Stimulated activated CD4-positive, alpha-beta T cell treated with anti-CD3 and anti-CD28 coated beads, Interleukin-4, amount 100 ng/mL, for 48 hours (primary cell): ENCODE measurements around the gene RANBP17.

Source experiments
- DNase-seq, 2 donors: peaks; one replicate each; pipeline ENCODE4 v3.0.0-alpha.2; 2020; ENCODE audit warnings: low read depth in 2 of 2

The RANBP17 gene

DNA sequence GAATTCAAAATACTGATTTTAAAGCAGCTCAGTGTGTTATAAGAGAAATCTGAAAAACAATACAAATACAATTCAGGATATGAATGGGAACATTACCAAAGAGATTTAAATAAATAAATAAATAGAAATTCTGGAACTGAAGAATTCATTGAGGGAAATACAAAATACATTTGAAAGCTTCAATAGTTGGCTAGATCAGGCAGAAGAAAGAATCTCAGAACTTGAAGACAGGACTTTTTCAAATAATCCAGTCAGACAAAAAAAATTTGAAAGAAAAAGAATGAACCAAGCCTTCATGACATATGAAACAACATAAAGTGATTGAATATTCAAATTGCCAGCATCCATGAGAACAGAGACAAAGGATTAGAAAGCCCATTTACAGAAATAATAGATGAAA lies 387.6 kb downstream of the RANBP17 start:
- DNase-seq = no peak

- no peak for DNase-seq
Measured at GRCh38 chr5:171250738-171251137, 388.9 kb downstream of the RANBP17 start.

- DNase-seq = no peak
Measured at GRCh38 chr5:171251519-171251918, 389.7 kb downstream of the RANBP17 start.

DNA sequence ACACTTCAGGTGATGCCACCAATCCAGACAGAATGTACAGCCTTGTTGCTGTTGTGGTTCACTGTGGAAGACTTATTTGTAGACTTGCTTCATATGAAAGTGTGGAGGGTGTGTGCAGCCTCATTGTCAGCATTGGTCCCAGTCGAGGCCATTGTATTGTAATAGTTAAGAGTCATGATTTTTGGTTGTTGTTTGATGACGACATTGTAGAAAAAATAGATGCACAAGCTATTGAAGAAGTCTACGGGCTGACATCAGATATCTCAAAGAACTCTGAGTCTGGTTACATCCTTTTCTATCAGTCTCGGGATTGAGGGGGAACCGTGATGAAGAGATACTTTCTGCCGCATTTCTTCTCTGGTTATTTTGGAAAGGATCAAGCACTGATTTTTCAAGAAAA lies 390.9 kb downstream of the RANBP17 start:
- no peak for DNase-seq

GRCh38 chr5:171258737-171259415 lies 397.1 kb downstream of the RANBP17 start:
- no peak for DNase-seq

- DNase-seq = no peak
Measured at GRCh38 chr5:171261361-171261760, 399.5 kb downstream of the RANBP17 start.

- DNase-seq = no peak
Measured at GRCh38 chr5:171261904-171262303, 400.1 kb downstream of the RANBP17 start.

GRCh38 chr5:171263181-171263580 lies 401.4 kb downstream of the RANBP17 start:
- DNase-seq = no peak

- DNase-seq = no peak
Measured at GRCh38 chr5:171264843-171265242, 403.0 kb downstream of the RANBP17 start.

- no peak for DNase-seq
Measured at GRCh38 chr5:171268700-171269620, 407.1 kb downstream of the RANBP17 start.

DNA sequence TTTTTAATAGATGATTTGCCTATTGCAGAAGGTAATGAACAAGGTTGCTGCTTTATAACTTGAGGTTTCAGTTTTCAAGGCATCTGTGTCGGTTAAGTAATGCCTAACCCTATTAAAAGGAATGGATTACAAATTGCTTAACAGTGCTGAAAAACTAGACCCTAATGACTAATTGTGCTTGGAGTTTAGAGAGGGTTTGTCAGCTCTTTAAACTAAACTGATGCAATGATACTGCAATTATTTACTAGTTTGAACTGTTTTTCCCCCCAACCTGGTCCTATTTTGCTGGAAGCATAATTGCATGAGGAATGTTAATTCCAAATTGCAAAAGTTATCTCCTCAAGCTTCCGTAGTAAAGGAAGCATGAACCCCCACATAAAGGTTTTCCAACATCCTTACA lies 407.9 kb downstream of the RANBP17 start:
- no peak for DNase-seq

GRCh38 chr5:171270136-171270535 lies 408.3 kb downstream of the RANBP17 start:
- no peak for DNase-seq

- no peak for DNase-seq
Measured at GRCh38 chr5:171271798-171272197, 410.0 kb downstream of the RANBP17 start.

DNA sequence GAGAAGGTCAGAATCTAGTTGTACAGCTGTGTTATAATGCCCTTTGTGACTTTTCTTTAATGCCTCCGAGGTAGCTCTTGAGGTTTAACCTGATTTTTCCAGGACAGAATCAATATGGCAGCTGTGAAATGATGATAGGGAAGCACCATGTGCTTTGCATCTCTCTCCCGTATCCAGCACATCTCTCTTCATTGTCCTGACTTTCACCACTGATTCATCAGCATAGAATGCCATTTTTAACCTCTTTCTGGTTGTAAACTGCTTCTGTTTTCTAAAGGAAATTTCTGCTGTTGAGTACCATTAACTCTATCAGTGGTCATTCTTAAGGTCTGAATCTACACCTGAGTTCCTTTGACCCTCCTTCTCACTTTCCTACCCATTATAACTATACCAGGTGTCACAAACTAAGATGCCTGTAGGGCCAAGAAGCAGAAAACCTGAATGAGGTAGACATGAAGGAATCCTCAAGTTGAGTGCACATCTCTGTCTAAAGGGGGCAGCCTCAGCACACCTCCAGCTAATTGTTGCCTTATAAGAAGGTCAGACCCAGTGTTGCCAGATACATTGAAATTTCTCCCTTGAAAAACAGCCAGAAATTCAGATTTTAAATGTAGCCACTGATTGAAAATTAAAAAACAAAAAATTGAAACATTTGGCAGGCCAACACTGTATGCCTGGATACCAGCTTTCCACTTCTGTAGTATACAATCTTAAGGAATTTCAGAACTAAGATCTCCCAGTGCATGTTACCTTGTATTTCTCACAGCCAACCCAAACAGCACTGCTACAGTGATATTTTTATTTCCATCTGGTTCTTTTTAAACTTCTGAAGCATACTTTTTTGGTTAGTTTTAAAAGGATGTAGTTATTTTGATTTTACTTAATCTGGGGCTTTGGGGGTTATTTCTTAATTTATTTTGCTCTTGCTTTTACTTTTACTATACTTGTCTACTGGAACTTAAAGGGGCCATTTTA lies 411.5 kb downstream of the RANBP17 start:
- no peak for DNase-seq

GRCh38 chr5:171275841-171276544 lies 414.2 kb downstream of the RANBP17 start:
- DNase-seq = no peak

- no peak for DNase-seq
Measured at GRCh38 chr5:171283753-171284152, 421.9 kb downstream of the RANBP17 start.

- no peak for DNase-seq
Measured at GRCh38 chr5:171285465-171285864, 423.6 kb downstream of the RANBP17 start.

- no peak for DNase-seq
Measured at GRCh38 chr5:171288066-171288465, 426.2 kb downstream of the RANBP17 start.

DNA sequence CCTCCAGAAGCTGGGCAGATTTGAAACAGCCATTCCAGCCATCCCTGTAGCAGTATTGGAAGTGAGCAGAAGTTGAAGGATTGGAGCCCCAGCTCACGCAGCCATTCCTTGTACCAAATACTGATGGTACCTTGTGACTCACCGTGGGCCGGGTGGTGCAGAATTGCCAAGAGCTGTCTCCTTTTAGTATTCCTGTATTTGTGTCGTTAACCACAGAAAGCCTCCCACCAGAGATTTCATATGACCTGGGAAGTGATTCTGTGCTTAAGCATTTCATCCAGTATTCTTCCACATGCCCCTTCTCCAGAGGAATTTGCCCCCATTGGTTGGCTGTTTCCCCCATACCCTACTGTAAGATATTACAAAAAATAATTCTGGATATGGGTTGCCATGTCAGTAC lies 429.6 kb downstream of the RANBP17 start:
- DNase-seq = no peak

- no peak for DNase-seq
Measured at GRCh38 chr5:171295299-171295698, 433.5 kb downstream of the RANBP17 start.

- DNase-seq = no peak
Measured at GRCh38 chr5:171295801-171296200, 434.0 kb downstream of the RANBP17 start.
